Activated CD8-positive, alpha-beta memory T cell treated with anti-CD3 and anti-CD28 coated beads, Interleukin-2, amount 50 U/mL, for 1 hour (primary cell): ENCODE data around the gene DIAPH2.

Experiments
- DNase-seq: peaks from one replicate; pipeline ENCODE4 v3.0.0-alpha.2; 2020; ENCODE audit errors: extremely low read depth

The DIAPH2 gene

GRCh38 chrX:96971812-96972211 is 287.2 kb downstream of the DIAPH2 start:
- DNase-seq, result no peak

GRCh38 chrX:96978906-96979305 is 294.3 kb downstream of the DIAPH2 start:
- DNase-seq, result no peak

DNA sequence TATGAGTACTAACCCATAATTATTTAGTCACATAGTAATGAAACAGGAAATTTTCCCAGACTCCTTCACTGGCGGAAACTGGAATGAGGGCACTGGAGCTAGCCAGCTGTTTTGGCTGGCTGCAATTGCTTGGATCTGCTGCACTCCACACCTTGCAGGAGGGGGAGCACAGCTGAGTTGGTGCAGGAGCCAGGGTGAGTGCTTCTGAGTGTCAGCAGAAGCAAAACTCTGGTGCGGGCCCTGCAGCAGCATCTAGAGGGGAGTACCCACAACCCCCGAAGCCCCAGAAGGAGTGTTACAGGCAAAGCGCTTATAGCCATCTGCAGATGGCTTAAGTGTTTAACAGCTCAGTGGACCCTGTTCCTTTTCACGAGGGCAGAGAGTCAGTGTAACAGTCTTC is 295.1 kb downstream of the DIAPH2 start:
- DNase-seq, result no peak

DNA sequence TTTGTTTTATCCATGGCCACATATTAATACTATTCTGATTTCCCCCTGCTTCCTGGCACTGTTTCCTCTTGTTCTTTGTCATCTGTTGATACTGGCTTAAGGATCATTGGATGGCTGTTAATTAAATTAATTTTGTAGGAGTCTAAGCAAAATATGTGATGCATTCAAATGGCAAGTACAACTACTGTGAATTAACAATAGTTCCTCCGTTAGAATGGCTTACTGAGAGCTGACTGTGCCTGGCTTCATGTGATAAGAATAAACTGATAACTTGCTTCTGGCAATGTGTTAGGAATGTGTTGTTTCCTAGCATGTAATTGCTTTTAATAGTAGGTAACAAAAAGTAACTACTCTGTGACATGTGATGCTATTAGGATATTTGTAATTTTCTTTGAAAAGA is 297.5 kb downstream of the DIAPH2 start:
- no peak for DNase-seq

GRCh38 chrX:96984538-96984937 is 299.9 kb downstream of the DIAPH2 start:
- no peak for DNase-seq

DNA sequence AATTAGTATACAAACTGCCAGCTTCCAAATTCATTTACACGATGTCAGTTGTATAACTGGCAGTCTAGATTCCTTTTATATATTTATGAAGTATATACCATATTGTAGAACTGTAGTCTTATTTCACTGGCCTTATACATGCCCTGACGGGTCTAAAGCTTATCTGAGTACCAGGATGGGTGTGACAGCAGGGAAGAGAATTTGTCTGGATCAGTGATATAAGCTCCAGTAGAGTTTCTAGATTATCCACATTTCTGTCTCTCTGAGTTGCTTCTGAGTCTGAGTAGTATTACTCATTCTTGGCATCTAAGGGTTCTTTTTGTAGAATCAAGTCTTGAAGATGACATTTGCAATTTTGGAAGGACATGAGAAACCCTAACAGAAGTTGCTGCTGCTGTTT is 300.4 kb downstream of the DIAPH2 start:
- DNase-seq, result no peak

DNA sequence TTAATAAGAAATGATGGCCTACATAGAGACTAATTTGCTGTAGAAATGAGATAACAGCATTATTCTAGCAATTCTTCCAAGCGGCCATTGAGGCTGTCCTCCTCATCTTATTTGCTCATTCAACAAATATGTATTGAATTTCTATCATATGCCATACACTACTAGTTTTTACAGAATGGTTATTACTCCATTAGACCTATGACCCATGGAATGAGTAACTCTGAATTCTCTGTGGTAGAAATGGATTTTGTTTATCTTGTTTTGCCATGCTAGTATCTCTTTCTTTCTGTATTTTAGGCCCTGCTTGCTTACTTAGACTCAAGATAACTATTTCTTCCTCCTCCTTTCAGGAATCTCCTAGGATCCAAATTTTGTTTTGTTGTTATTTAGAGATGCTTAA is 302.6 kb downstream of the DIAPH2 start:
- no peak for DNase-seq

GRCh38 chrX:96989830-96990571 is 305.4 kb downstream of the DIAPH2 start:
- DNase-seq, result no peak

DNA sequence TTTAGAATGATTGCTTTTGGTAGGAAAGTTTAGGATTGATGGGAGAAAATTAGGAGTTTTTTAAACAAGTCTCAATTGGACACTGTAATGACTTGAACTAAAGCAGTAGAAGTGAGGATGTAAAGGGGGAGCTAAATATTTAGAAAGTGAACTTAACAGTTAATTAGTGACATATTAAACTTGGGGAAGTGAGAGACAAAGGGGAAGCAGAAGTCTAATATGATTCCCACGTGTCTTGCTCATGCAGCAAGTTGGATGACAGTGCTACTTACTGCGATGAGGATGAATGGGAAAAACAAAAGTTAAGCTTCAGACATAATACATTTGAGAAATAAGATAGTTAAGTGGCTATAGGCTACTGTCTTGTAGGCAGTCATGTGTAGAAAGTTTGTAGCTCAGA is 309.5 kb downstream of the DIAPH2 start:
- no peak for DNase-seq

DNA sequence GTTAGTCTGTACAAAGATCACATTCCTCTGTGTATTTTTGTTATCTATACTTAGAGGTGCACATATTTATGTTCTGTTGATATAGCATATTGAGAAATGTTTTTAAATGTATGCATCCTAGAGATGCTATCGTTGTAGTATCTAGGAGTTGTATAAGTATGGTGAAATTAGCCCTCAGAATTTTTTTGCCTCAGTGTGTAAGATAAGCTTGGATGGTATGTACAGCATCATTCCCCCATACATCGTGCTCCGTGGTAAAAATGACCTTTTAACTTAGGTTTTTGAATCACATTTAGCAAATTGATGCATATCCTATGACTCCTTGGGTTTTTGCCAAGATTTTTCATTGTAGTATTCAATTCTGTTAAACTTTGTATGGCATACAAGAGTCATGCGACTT is 312.6 kb downstream of the DIAPH2 start:
- no peak for DNase-seq

DNA sequence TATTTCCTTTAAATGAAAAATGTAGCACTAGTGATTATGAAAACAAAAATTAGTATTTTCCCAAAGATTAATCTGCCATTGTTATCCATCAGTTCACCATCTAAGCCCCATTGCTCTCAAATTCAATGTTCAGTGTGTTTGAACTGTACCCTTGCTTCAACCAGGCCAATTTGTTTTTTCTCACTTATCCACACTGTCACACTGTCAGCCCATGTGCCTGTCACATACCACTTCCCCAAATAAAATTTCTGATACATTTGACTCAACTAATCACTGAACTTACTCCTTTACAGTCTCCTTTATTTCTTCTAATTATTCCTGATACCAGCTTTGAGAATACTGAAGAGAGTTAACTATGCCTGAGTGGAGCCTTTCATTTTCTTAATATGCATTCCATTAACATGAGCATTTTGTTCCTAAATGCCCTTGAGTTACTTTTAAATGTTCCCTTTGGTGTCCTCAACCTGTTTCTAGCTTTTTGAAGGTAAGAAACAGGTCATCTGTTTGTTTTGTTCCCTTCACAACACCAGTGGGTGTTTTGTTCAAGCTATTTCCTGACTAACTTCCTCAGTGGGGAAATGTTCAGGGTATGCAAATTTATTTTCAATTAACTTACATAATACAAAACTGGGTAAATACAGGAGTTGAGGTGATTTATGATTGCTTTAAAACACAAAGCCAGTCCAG is 316.2 kb downstream of the DIAPH2 start:
- DNase-seq, result no peak

- DNase-seq, result no peak
Observed at GRCh38 chrX:97006167-97006566, 321.5 kb downstream of the DIAPH2 start.

- DNase-seq, result no peak
Observed at GRCh38 chrX:97009391-97009790, 324.7 kb downstream of the DIAPH2 start.

GRCh38 chrX:97011540-97011939 is 326.9 kb downstream of the DIAPH2 start:
- no peak for DNase-seq

- no peak for DNase-seq
Observed at GRCh38 chrX:97016106-97016505, 331.5 kb downstream of the DIAPH2 start.

DNA sequence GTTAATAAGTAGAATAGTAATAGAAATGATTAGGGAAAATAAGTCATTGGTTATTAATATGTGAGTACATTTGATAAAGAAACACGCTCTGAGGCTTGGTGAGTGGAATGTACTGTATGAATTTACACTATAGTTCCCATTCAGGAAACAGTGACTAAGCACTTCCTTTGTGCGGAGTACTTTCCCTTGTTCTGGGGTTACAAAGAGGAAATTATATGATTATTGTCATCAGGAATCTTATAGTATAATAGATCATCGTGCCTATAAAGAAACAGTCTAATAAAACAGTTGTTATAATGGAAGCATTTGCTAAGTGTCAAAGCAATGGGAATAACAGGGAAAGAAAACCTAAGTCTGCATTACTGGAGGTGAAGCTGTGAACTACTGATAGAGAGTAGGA is 337.0 kb downstream of the DIAPH2 start:
- no peak for DNase-seq

- no peak for DNase-seq
Observed at GRCh38 chrX:97026406-97026805, 341.8 kb downstream of the DIAPH2 start.

DNA sequence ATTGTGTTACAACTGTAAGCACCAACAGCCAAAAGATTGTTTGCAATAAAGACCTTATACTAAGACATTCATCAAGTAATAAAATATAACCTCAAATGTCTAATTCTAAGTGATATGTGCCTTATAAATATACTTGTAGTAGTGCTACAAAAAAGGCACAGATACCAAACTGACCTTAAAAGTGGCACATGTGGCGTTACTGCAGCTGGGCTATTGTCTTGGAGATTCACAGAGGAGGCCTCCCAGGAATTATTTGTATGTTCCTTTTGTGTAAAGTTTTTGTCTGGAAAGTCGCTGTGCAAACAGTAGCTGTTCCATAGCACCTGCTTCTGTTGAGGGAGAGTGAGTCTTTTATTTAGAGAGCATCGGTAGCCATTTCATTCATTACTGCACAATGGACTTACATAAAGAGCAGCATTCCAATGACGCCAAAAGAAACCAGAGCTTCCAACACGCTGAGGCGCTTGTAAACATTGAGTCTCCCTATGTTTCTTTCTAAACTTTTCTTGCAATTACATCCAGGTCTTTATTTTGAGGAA is 342.8 kb downstream of the DIAPH2 start:
- DNase-seq, result no peak

DNA sequence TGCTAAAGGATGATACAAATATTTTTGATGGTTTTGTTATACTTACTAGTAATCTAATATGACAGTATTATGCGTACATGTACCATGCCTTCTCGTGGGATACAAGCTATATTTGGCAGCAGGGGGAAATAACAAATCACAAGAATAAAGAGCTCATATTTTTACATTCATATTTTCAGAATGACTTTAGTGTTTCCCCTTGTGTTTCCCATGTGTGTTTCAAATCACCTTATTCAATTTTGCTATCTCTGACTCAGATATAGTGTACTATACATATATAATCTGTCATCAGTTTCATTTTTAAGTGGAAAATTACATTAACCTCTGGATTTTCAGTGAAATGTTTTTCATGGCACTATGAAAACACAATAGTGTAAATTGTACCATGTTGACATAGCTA is 345.8 kb downstream of the DIAPH2 start:
- no peak for DNase-seq

- DNase-seq, result no peak
Observed at GRCh38 chrX:97030947-97031346, 346.3 kb downstream of the DIAPH2 start.

DNA sequence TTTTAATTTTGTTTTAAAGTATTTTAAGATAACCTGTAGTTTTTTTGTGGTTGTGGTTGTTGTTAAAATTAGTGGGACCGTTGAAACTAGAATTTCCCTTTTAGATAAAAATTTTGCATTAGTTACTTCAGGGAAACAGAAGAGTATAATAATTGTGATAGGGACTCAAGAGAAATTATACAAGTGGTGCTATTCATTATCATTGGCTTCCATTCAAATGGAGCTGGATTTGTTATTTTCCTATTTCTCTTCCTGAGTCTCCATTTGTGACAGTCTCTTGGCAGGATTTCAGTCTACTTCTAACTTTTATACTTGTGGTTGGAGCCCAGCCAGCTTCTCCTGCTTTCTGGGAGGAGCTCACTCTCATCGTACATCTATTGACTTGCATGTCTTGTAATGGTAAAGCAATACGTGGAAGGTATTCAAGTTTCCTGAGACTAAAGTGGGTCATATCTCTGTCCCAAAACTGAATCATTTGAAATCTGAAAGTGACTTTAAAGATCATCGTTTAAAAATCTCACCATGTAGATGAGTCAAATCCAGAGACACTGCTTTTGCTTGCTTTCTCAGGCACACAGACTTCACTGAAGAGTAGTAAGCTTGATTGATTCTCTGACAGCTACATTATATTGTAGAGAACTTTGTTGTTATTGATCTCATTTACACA is 354.9 kb downstream of the DIAPH2 start:
- DNase-seq, result no peak

DNA sequence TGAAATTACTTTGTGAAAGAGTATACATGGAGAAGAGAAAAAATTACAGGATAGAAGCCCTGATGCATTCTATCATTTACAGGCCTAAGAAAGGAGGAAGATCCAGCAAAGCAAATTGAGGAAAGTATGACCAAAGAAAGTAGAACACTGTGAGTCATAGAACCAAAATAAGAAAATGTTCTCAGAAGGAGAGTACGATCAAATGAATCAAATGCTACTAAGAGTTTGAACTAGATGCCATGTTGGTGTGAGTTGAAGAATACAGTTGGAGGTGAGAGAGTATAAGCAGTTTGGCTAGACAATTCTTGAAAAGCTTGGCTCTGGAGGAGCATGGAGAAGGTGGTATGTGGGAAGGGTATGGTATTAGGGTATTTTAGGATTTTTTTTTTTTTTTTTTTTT is 360.8 kb downstream of the DIAPH2 start:
- DNase-seq, result no peak

DNA sequence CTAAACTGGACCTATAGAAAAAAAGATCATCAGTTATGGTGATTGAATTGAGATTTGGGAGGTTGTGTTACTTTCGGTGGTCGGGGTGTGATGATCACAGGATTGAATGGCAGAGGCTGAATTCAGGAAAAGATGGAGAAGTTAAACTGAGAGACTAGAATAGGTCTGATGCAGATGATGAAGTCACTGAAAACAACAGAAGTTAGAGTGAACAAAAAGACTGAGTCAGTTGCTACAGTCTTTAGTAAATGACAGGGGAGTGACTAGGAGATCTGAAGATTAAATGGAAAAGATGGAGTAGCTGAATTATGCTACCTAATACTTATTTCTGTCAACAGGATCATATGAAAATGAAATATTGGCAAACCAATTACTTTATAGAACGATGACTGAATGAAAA is 362.2 kb downstream of the DIAPH2 start:
- DNase-seq, result no peak
